Measurements from ENCODE around the gene NCOA7.
A peak's percentile ranks its signal among the peaks of the same experiment; 100 is the strongest.
"Not testable (repeated sequence)": the region's sequence is repeated elsewhere in the genome, so short reads cannot be mapped to it uniquely, and the experiment has no call there.

NCOA7 gene

GRCh38 chr6:125753937-125754259, 36.9 kb upstream of the NCOA7 start:
- no peak for DNase-seq

GRCh38 chr6:125754566-125754965, 36.2 kb upstream of the NCOA7 start:
- DNase-seq, result no peak

GRCh38 chr6:125759184-125759902, 31.4 kb upstream of the NCOA7 start:
- DNase-seq, result no peak

- no peak for DNase-seq
These were observed 30.8 kb upstream of the NCOA7 start for GRCh38 chr6:125759959-125760457.

- DNase-seq, result no peak
These were observed 26.6 kb upstream of the NCOA7 start for GRCh38 chr6:125764121-125764671.

- no peak for DNase-seq
These were observed 24.8 kb upstream of the NCOA7 start for GRCh38 chr6:125765944-125766343.

- no peak for DNase-seq
These were observed 24.1 kb upstream of the NCOA7 start for GRCh38 chr6:125766641-125767040.

GRCh38 chr6:125769147-125769783, 21.5 kb upstream of the NCOA7 start:
- DNase-seq, result no peak

GRCh38 chr6:125773387-125774341, 17.1 kb upstream of the NCOA7 start:
- no peak for DNase-seq

GRCh38 chr6:125776107-125776826, 14.5 kb upstream of the NCOA7 start:
- not testable (repeated sequence) for DNase-seq

- DNase-seq, result peak; percentile 84
These were observed 10.7 kb upstream of the NCOA7 start for GRCh38 chr6:125779924-125780539.

- DNase-seq, result peak; percentile 51
These were observed 10.0 kb upstream of the NCOA7 start for GRCh38 chr6:125780540-125781313.

- no peak for DNase-seq
These were observed 9.4 kb upstream of the NCOA7 start for GRCh38 chr6:125781314-125781868.

- no peak for DNase-seq
These were observed 6.4 kb upstream of the NCOA7 start for GRCh38 chr6:125784365-125784764.

- DNase-seq, result no peak
These were observed 3.0 kb upstream of the NCOA7 start for GRCh38 chr6:125787791-125788190.

- DNase-seq, result no peak
These were observed 1.6 kb upstream of the NCOA7 start for GRCh38 chr6:125789167-125789566.

- peak; percentile 54 for DNase-seq
These were observed 993 bp upstream of the NCOA7 start for GRCh38 chr6:125789576-125790357.

- DNase-seq, result no peak
These were observed 525 bp downstream of the NCOA7 start for GRCh38 chr6:125791151-125791819.

- no peak for DNase-seq
These were observed 1.0 kb downstream of the NCOA7 start for GRCh38 chr6:125791820-125792165.

- no peak for DNase-seq
These were observed 1.4 kb downstream of the NCOA7 start for GRCh38 chr6:125792172-125792571.
